Heart right ventricle (tissue), 16 donors: Measurements from ENCODE around the gene CSNK1G2. TPM values are rescaled to one million over a fixed set of nuclear protein-coding genes. Genes with fewer than 3 reads are reported as not detected.

Source experiments
- ATAC-seq, 8 donors: fragments of 200-7000 bp; cut with Tn5 transposase; one replicate each; pipeline ENCODE4 v1.9.1; 2020; ENCODE audit warnings: mild to moderate bottlenecking in 8 of 8, moderate library complexity in 8 of 8, moderate number of reproducible peaks in 1 of 8
- DNase-seq, 2 donors: peaks; one replicate each; pipeline ENCODE4 v3.0.0-alpha.2; 2020
- H3K27ac ChIP-seq, 10 donors: fragments of 200-600 bp; sonication (generic) in 2 of 10; one replicate each; pipeline versions ENCODE4 v1.5.0 to v1.8.0; 2020 to 2022; ENCODE audit warnings: mild to moderate bottlenecking in 3 of 10
- H3K27me3 ChIP-seq, 7 donors: fragments of 200-600 bp; one replicate each; pipeline ENCODE4 v1.8.0; 2021 to 2022; ENCODE audit warnings: mild to moderate bottlenecking in 2 of 7
- H3K36me3 ChIP-seq, 9 donors: fragments of 200-600 bp; sonication (generic) in 1 of 9; one replicate each; pipeline versions ENCODE4 v1.5.0 to v1.8.0; 2020 to 2022; ENCODE audit warnings: mild to moderate bottlenecking in 2 of 9
- H3K4me1 ChIP-seq, 9 donors: fragments of 200-600 bp; sonication (generic) in 1 of 9; one replicate each; pipeline versions ENCODE4 v1.5.0 to v1.8.0; 2020 to 2022; ENCODE audit warnings: mild to moderate bottlenecking in 4 of 9
- H3K4me3 ChIP-seq, 10 donors: fragments of 200-600 bp; sonication (generic) in 2 of 10; one replicate each; pipeline versions ENCODE4 v1.5.0 to v1.8.0; 2020 to 2022; ENCODE audit warnings: mild to moderate bottlenecking in 7 of 10, moderate library complexity in 2 of 10
- H3K9me3 ChIP-seq, 11 donors: fragments of 200-600 bp in 10 of 11; sonication (generic) in 2 of 11; one replicate each; pipeline versions ENCODE4 v1.5.0 to v1.8.0; 2013 to 2022; ENCODE audit warnings: mild to moderate bottlenecking in 2 of 11, control low read depth in 1 of 11, moderate library complexity in 1 of 11
- WGBS, 2 donors: extraction: QIAGEN DNeasy Blood & Tissue Kit; methylation state at CpG; one replicate each; pipeline ENCODE4 v1.1.7; 2013; ENCODE audit warnings: inconsistent platforms in 1 of 2; 5-methylcytosine and 5-hydroxymethylcytosine counted together
- intact Hi-C, 10 donors: fragments of 100-400 bp; cut with DNase I; formaldehyde crosslinking; loops; one replicate each; pipeline versions ENCODE4 v1.11.1 to v1.14.2; 2022
- long read RNA-seq, 3 donors: library from polyadenylated mRNA; unstranded; transcript quantifications; one replicate each; pipeline ENCODE4 v2.0.0, GENCODE V29; 2020 to 2021
- polyA plus RNA-seq, 2 donors: library from polyadenylated mRNA; stranded (reverse); fragments of 200-250 nt; gene quantifications; one replicate each; pipeline ENCODE4 v1.2.3, GENCODE V29; 2013
- total RNA-seq, 10 donors: library from RNA; stranded (reverse); fragmentation: NEBNext Ultra II Directional in 3 of 10; extraction: Animal tissue kit (Norgen Biotek cat#: 25700) in 3 of 10; gene quantifications; one replicate each; pipeline versions ENCODE4 v1.2.1 to v1.2.4, GENCODE V29; 2021 to 2023
- TF ChIP-seq, protein P1 (sequence below), 9 donors: fragments of 200-600 bp; sonication (generic) in 2 of 9; IDR thresholded peaks; one replicate each; pipeline versions ENCODE4 v1.5.0 to v1.8.0; 2021 to 2022; ENCODE audit warnings: antibody characterized with exemption in 9 of 9, mild to moderate bottlenecking in 5 of 9, moderate library complexity in 1 of 9
- donor health status: Arrhythmogenic right ventricular cardiomyopathy.
- donor health status: ischemic (EF 13 %, LVEDD 7.1; RV severe dilation, severe dysfunction).
- donor health status: healthy with polysubstance abuse.
- donor health status: DM: no; HTN: yes; CAD: no.
- donor health status: DM: no; HTN: no; CAD: no.
- donor health status: ischemic (EF 25% LVEDD 6.9; RV normal size, moderate dysfunction).
- donor health status: ischemic (EF 25% LVEDD 5.7; RV mildly dilated, moderate dysfunction).
- donor health status: healthy.
- donor health status: DM: yes; HTN: yes; CAD: no.
- donor health status: Ischemic cardiomyopathy.
- donor health status: ischemic (EF 35%, LVEDD 5.7; RV mildly dilated, moderate dysfunction).
- donor health status: nonischemic (EF 11% LVEDD 7.7; RV severe dilation, severe dysfunction).
- donor health status: DM: yes; HTN: yes; CAD: no.
- donor health status: PGD.
- donor health status: ischemic (EF 29% LVEDD 5.4; RV normal size, mild dysfunction).
- donor health status: nonischemic (EF 23%, LVEDD 6.1; RV moderate dilation, normal function).

The CSNK1G2 gene
- 10 to 100 TPM; 17.7 to 32.4 (median 23.7) TPM for total RNA-seq
- 10 to 100 TPM; 30.5 to 35.2 TPM for polyA plus RNA-seq
- long read RNA-seq, donor 1, transcript CSNK1G2-201 (12 exons, 2,918 nt): major isoform, 9 of 28 reads
- long read RNA-seq, donor 1, partial matches to known transcripts: 10 of 28 reads
- long read RNA-seq, donor 1, other reads (novel, unspliced or antisense): 9 of 28 reads
- long read RNA-seq, donor 2, transcript CSNK1G2-201 (12 exons, 2,918 nt): major isoform, 10 of 26 reads
- long read RNA-seq, donor 2, partial matches to known transcripts: 4 of 26 reads
- long read RNA-seq, donor 2, other reads (novel, unspliced or antisense): 12 of 26 reads
- long read RNA-seq, donor 3, partial matches to known transcripts: 6 of 8 reads
- long read RNA-seq, donor 3, other reads (novel, unspliced or antisense): 1 of 8 reads

DNA sequence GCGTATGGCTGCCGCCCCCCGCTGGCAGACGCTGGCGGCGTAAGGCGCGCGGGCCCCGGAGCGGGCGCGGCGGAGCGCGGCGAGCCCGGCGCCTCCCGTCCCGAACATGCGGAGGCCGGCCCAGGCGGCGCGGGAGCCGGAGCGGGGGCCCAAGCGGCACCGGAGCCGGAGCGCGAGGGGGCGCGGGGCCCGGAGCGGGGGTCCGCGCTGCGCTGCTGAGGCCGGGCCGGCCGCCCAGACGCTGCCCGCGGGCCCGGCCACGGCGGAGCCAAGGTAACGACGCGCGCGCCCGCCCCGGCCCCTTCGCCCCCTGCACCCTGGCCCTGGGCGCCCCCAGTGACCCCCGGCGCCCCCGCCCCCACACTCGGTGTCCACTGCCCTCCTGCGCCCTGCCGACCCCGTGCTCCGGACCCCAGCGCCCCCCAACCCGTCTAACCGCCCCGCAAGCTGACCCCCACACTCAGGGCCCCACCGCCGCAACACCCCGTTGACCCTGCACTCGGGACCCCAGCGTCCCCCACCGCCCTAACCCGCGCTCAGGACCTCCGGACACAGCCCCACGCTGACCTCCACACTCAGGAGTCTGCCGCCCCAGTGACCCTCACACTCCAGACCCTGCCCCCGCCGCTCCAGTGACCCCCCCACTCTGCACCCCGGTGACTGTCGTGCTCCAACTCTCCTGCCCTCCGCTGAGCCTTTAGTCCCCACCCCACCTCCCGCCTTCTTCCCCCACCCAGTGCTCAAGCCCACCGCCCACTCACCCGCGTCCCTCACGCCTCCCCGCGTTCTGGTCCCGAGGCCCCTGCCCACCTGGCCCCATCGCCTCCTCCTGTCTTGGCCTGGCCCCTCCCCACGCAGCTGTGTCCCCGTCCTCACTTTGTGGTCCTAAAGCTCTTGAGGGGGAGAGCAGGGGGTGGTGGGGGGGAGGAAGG, at the start of gene CSNK1G2:
Gene CSNK1G2 (plus strand): TSS at position 27 of the 932 bp plus-strand sequence. CDS start 28,601 bp downstream, outside the sequence.
- Histone ChIP-seq H3K36me3 (no peaks in the 10 kb centered on the region), H3K4me1 (peaks cover 9 to 49% (median 36%) of the 10 kb centered on the region in 9 donors), H3K4me3 (peak within 1 kb of the TSS; percentile 55 to 91 (median 72)), H3K9me3 (no peaks in the 10 kb centered on the region), H3K27me3 (no peaks in the 10 kb centered on the region), H3K27ac (peak within 1 kb of the TSS; percentile 95 to 100 (median 99))
- peak in 2 of 8 donors; percentile 0 to 4 for ATAC-seq
- no peak for DNase-seq
- intact Hi-C loops: no loop called here
- 0% methylated on average over 69 to 97 of the region's 97 CpGs for WGBS, 2 donors
- TF ChIP-seq, protein P1, sequence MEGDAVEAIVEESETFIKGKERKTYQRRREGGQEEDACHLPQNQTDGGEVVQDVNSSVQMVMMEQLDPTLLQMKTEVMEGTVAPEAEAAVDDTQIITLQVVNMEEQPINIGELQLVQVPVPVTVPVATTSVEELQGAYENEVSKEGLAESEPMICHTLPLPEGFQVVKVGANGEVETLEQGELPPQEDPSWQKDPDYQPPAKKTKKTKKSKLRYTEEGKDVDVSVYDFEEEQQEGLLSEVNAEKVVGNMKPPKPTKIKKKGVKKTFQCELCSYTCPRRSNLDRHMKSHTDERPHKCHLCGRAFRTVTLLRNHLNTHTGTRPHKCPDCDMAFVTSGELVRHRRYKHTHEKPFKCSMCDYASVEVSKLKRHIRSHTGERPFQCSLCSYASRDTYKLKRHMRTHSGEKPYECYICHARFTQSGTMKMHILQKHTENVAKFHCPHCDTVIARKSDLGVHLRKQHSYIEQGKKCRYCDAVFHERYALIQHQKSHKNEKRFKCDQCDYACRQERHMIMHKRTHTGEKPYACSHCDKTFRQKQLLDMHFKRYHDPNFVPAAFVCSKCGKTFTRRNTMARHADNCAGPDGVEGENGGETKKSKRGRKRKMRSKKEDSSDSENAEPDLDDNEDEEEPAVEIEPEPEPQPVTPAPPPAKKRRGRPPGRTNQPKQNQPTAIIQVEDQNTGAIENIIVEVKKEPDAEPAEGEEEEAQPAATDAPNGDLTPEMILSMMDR (IDR thresholded peaks at IDR 0.05): peak in 1 of 9 donors; percentile 36

- WGBS, 2 donors: 87 to 89% methylated on average over 17 of the region's 17 CpGs
- TF ChIP-seq, protein P1 (IDR thresholded peaks at IDR 0.05): no peak
- Histone ChIP-seq H3K27ac (no peak overlapping the region), H3K4me1 (peaks cover 0 to 38% (median 22%) of the 10 kb centered on the region in 9 donors), H3K4me3 (no peak overlapping the region), H3K27me3 (no peaks in the 10 kb centered on the region), H3K36me3 (no peaks in the 10 kb centered on the region), H3K9me3 (no peaks in the 10 kb centered on the region)
- DNase-seq (no peak), ATAC-seq (no peak)
- intact Hi-C loops: no loop called here
Observed at GRCh38 chr19:1893791-1894190, 47.2 kb upstream of the CSNK1G2 start.

- intact Hi-C loops: no loop called here
- Histone ChIP-seq H3K27me3 (no peaks in the 10 kb centered on the region), H3K36me3 (no peaks in the 10 kb centered on the region), H3K4me3 (no peak overlapping the region), H3K27ac (peak overlapping the region in 4 of 10 donors; percentile 63 to 84 (median 76)), H3K9me3 (no peaks in the 10 kb centered on the region), H3K4me1 (peaks cover 0 to 45% (median 22%) of the 10 kb centered on the region in 9 donors)
- DNase-seq (no peak), ATAC-seq (no peak)
- TF ChIP-seq, protein P1 (IDR thresholded peaks at IDR 0.05): no peak
- 88 to 92% methylated on average over 13 of the region's 13 CpGs for WGBS, 2 donors
Observed at GRCh38 chr19:1896508-1896907, 44.5 kb upstream of the CSNK1G2 start.

DNA sequence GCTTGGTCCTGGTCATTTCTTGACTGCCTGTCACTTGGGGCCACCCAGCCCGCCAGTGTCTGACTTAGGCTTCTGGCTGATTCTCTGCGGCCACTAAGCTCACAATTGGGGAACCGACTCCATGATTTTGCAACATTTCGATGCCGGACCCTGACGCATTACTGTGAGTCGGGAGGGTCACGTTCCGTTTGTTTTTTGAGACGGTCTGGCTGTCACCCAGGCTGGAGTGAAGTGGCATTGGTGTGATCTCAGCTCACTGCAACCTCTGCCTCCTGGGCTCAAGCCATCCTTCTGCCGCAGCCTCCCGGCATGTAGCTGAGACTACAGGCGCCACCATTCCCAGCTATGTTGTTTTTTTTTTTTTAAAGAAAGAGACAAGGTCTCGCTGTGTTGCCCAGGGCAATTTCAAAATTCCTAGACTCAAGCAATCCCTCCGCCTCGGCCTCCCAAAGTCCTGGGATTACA, 39.0 kb upstream of the CSNK1G2 start:
- no peaks in the 10 kb centered on the region for H3K27me3 ChIP-seq
- no peak for ATAC-seq
- 87 to 88% methylated on average over 16 of the region's 16 CpGs for WGBS, 2 donors
- TF ChIP-seq, protein P1 (IDR thresholded peaks at IDR 0.05): no peak
- peaks cover 0 to 65% (median 17%) of the 10 kb centered on the region in 9 donors for H3K4me1 ChIP-seq
- no peak for DNase-seq
- H3K27ac ChIP-seq: peak overlapping the region in 4 of 10 donors; percentile 1 to 93 (median 28)
- no peaks in the 10 kb centered on the region for H3K36me3 ChIP-seq
- H3K4me3 ChIP-seq: no peak overlapping the region
- intact Hi-C loops: no loop called here
- H3K9me3 ChIP-seq: no peaks in the 10 kb centered on the region
